Measurements from ENCODE around the gene IGF1R. TPM values are rescaled to one million over a fixed set of nuclear protein-coding genes. Genes with fewer than 3 reads are reported as not detected.
A peak's percentile ranks its signal among the peaks of the same experiment; 100 is the strongest.

Gene IGF1R
- total RNA-seq, 2 donors from 2014 or later: 35.0 to 37.0 TPM

DNA sequence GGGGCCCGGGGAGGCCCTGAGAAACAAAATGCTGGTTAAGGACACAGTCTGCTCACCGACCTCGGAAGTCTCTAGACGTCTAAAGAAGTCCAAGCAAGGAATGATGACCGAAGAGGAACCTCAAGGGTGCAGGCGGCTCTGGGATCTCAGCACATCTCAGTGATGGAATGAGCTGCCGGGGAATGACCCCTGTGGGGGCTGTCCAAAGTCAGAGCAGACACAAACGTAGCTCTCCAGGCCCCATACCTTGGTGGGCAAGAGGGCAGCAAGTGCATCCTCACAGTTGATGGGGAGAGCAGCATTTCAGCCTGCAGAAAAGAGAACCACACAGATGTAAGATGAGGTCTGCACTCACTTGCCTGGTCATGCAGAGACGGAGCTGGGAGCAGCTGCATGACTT is 129.1 kb downstream of the IGF1R start:
- no peak for DNase-seq
- intact Hi-C loops (cut with DNase I): loop anchor here (5.0 to 10.0 kb wide), 3 partner anchors 113 to 297 kb away; no protein-coding TSS in a partner anchor
- peaks cover 3% of the 10 kb centered on the region for H3K4me1 ChIP-seq
- no peak overlapping the region for H3K9ac ChIP-seq (ENCODE audit: low read depth in 2 of 2, low read length in 2 of 2)
- no peaks in the 10 kb centered on the region for H3K36me3 ChIP-seq
- TF ChIP-seq, protein P1, sequence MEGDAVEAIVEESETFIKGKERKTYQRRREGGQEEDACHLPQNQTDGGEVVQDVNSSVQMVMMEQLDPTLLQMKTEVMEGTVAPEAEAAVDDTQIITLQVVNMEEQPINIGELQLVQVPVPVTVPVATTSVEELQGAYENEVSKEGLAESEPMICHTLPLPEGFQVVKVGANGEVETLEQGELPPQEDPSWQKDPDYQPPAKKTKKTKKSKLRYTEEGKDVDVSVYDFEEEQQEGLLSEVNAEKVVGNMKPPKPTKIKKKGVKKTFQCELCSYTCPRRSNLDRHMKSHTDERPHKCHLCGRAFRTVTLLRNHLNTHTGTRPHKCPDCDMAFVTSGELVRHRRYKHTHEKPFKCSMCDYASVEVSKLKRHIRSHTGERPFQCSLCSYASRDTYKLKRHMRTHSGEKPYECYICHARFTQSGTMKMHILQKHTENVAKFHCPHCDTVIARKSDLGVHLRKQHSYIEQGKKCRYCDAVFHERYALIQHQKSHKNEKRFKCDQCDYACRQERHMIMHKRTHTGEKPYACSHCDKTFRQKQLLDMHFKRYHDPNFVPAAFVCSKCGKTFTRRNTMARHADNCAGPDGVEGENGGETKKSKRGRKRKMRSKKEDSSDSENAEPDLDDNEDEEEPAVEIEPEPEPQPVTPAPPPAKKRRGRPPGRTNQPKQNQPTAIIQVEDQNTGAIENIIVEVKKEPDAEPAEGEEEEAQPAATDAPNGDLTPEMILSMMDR (IDR thresholded peaks at IDR 0.05): no peak
- H3K27ac ChIP-seq: no peak overlapping the region
- H3K4me3 ChIP-seq: no peak overlapping the region
- no peaks in the 10 kb centered on the region for H3K9me3 ChIP-seq
- no peaks in the 10 kb centered on the region for H3K27me3 ChIP-seq

GRCh38 chr15:98778263-98778959 is 130.1 kb downstream of the IGF1R start:
- Histone ChIP-seq H3K4me1 (peaks cover 3% of the 10 kb centered on the region), H3K4me3 (no peak overlapping the region), H3K9ac (ENCODE audit: low read depth in 2 of 2, low read length in 2 of 2) (no peak overlapping the region), H3K36me3 (no peaks in the 10 kb centered on the region), H3K9me3 (no peaks in the 10 kb centered on the region), H3K27ac (no peak overlapping the region), H3K27me3 (no peaks in the 10 kb centered on the region)
- intact Hi-C loops (cut with DNase I): loop anchor here (5.0 to 10.0 kb wide), 3 partner anchors 114 to 296 kb away; no protein-coding TSS in a partner anchor
- TF ChIP-seq, protein P1 (IDR thresholded peaks at IDR 0.05): no peak
- DNase-seq: no peak

GRCh38 chr15:98778960-98779359 is 130.6 kb downstream of the IGF1R start:
- H3K36me3 ChIP-seq: no peaks in the 10 kb centered on the region
- H3K9ac ChIP-seq (ENCODE audit: low read depth in 2 of 2, low read length in 2 of 2): no peak overlapping the region
- intact Hi-C loops (cut with DNase I): loop anchor here (5.0 to 10.0 kb wide), 3 partner anchors 114 to 296 kb away; no protein-coding TSS in a partner anchor
- no peak overlapping the region for H3K4me3 ChIP-seq
- H3K27me3 ChIP-seq: no peaks in the 10 kb centered on the region
- TF ChIP-seq, protein P1 (IDR thresholded peaks at IDR 0.05): no peak
- peaks cover 3% of the 10 kb centered on the region for H3K4me1 ChIP-seq
- H3K9me3 ChIP-seq: no peaks in the 10 kb centered on the region
- DNase-seq: no peak
- H3K27ac ChIP-seq: no peak overlapping the region

DNA sequence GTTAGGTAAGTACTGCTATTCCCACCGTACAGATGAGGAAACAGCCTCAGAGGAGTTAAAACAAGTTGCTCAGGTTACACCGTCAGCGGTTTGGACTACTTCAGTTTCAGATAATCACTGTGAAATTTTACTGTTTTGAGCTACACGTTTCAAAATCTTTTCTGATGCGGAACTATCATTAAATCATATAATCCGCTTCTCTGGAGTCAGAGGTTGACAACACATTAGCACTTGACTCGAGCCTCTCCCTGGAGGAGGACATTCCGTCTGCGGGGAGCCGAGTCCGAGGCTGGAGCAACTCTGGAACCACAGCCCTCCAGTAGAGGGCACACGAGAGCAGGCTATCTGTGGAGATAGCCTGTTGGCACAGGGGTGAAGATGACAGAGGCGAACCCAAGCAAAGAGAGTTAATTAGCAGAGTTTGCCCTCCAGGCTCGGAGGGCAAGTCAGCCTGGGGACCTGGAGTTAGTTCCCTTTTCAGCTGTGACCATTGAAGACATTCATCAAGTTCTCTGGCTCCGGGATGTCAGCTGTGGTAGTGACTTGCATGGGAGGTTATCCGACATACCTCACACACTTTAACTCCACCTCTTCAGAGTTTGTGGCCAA is 131.2 kb downstream of the IGF1R start:
- no peak overlapping the region for H3K27ac ChIP-seq
- no peak overlapping the region for H3K4me3 ChIP-seq
- H3K27me3 ChIP-seq: no peaks in the 10 kb centered on the region
- no peaks in the 10 kb centered on the region for H3K9me3 ChIP-seq
- intact Hi-C loops (cut with DNase I): loop anchor here (5.0 to 10.0 kb wide), 3 partner anchors 115 to 295 kb away; no protein-coding TSS in a partner anchor
- peaks cover 3% of the 10 kb centered on the region for H3K4me1 ChIP-seq
- TF ChIP-seq, protein P1 (IDR thresholded peaks at IDR 0.05): peak; percentile 93
- H3K36me3 ChIP-seq: no peaks in the 10 kb centered on the region
- peak; percentile 91 for DNase-seq
- no peak overlapping the region for H3K9ac ChIP-seq (ENCODE audit: low read depth in 2 of 2, low read length in 2 of 2)

GRCh38 chr15:98781838-98782237 is 133.5 kb downstream of the IGF1R start:
- TF ChIP-seq, protein P1 (IDR thresholded peaks at IDR 0.05): no peak
- H3K4me3 ChIP-seq: no peak overlapping the region
- no peaks in the 10 kb centered on the region for H3K27me3 ChIP-seq
- no peaks in the 10 kb centered on the region for H3K36me3 ChIP-seq
- no peak overlapping the region for H3K27ac ChIP-seq
- no peak for DNase-seq
- H3K9ac ChIP-seq (ENCODE audit: low read depth in 2 of 2, low read length in 2 of 2): no peak overlapping the region
- H3K4me1 ChIP-seq: peaks cover 11% of the 10 kb centered on the region
- intact Hi-C loops (cut with DNase I): no loop called here
- H3K9me3 ChIP-seq: no peaks in the 10 kb centered on the region

Measured in colonic mucosa (tissue), 4 donors.